Activated CD4-positive, alpha-beta T cell treated with anti-CD3 and anti-CD28 coated beads, Interleukin-2, Interleukin-4, amounts not matched to agents 100 ng/mL and 50 ng/mL, durations not matched to agents 16 hours and 8 hours (primary cell): ENCODE measurements around the gene USP47.
A peak's percentile ranks its signal among the peaks of the same experiment; 100 is the strongest.

Source experiments
- DNase-seq: peaks from one replicate; pipeline ENCODE4 v3.0.0-alpha.2; 2020; ENCODE audit warnings: low spot score

The USP47 gene

GRCh38 chr11:11841723-11842420, at the start of gene USP47:
Gene USP47 (plus strand): TSS chr11:11841972. CDS start chr11:11842186, 214 bp downstream.
- DNase-seq, result peak; percentile 93

GRCh38 chr11:11793073-11793472, 48.7 kb upstream of the USP47 start:
- no peak for DNase-seq

- peak; percentile 71 for DNase-seq
Observed at GRCh38 chr11:11798586-11799438, 43.0 kb upstream of the USP47 start.

GRCh38 chr11:11805228-11805627, 36.5 kb upstream of the USP47 start:
- DNase-seq, result no peak

- DNase-seq, result no peak
Observed at GRCh38 chr11:11806074-11806473, 35.7 kb upstream of the USP47 start.

GRCh38 chr11:11806586-11806985, 35.2 kb upstream of the USP47 start:
- no peak for DNase-seq

GRCh38 chr11:11807811-11808782, 33.7 kb upstream of the USP47 start:
- DNase-seq, result no peak

- DNase-seq, result no peak
Observed at GRCh38 chr11:11808992-11809615, 32.7 kb upstream of the USP47 start.

- no peak for DNase-seq
Observed at GRCh38 chr11:11810764-11811726, 30.7 kb upstream of the USP47 start.

- DNase-seq, result no peak
Observed at GRCh38 chr11:11813288-11813962, 28.3 kb upstream of the USP47 start.

- DNase-seq, result no peak
Observed at GRCh38 chr11:11814614-11815452, 26.9 kb upstream of the USP47 start.

GRCh38 chr11:11816511-11817314, 25.1 kb upstream of the USP47 start:
- DNase-seq, result no peak

- DNase-seq, result no peak
Observed at GRCh38 chr11:11817957-11818356, 23.8 kb upstream of the USP47 start.

GRCh38 chr11:11818529-11819121, 23.1 kb upstream of the USP47 start:
- DNase-seq, result no peak

- no peak for DNase-seq
Observed at GRCh38 chr11:11821899-11822298, 19.9 kb upstream of the USP47 start.

- no peak for DNase-seq
Observed at GRCh38 chr11:11822946-11823345, 18.8 kb upstream of the USP47 start.

- DNase-seq, result no peak
Observed at GRCh38 chr11:11826260-11826659, 15.5 kb upstream of the USP47 start.

GRCh38 chr11:11827272-11827671, 14.5 kb upstream of the USP47 start:
- DNase-seq, result no peak
